B cell (primary cell): ENCODE results near the gene PPP1CB. TPM values are rescaled to one million over a fixed set of nuclear protein-coding genes. Genes with fewer than 3 reads are reported as not detected.

Experiments used
- ATAC-seq: fragments of 200-7000 bp; cut with Tn5 transposase; one replicate; pipeline ENCODE4 v1.10.0; 2021; ENCODE audit warnings: low read depth, mild to moderate bottlenecking, moderate number of reproducible peaks, moderate library complexity
- CTCF ChIA-PET: fragments of 350-600 bp; sonication (Branson Sonifier 250); formaldehyde crosslinking; loops from one replicate; lab custom pipeline; 2021; ENCODE audit warnings: antibody characterized with exemption, inconsistent platforms; lab: Charles Lee
- POLR2A ChIA-PET: fragments of 350-600 bp; sonication (Branson Sonifier 250); formaldehyde crosslinking; loops from one replicate; lab custom pipeline; 2021; ENCODE audit warnings: antibody characterized with exemption; lab: Charles Lee
- DNase-seq: peaks from one replicate; pipeline ENCODE4 v3.0.0; 2013
- H2AFZ ChIP-seq: 2 replicates; pipeline ENCODE4 v1.6.1; 2012; ENCODE audit warnings: mild to moderate bottlenecking, low read depth, low read length; ENCODE audit not compliant: insufficient read depth, poor library complexity, severe bottlenecking
- H3K27ac ChIP-seq, 2 donors: 1 replicate in 1 of 2; 2 replicates in 1 of 2; pipeline ENCODE4 v1.5.1; 2012 to 2013; ENCODE audit warnings: low read length in 2 of 2, mild to moderate bottlenecking in 2 of 2, moderate library complexity in 1 of 2
- H3K27me3 ChIP-seq, 4 experiments: fragments of 200-600 bp in 1 of 4; sonication (generic) in 1 of 4; replicated peaks in 1 of 4; 1 replicate in 2 of 4; 2 replicates in 2 of 4; pipeline versions ENCODE4 v1.6.1 to v1.7.0; 2013 to 2016; ENCODE audit warnings: low read length in 3 of 4, mild to moderate bottlenecking in 2 of 4, mixed read lengths in 1 of 4, moderate library complexity in 1 of 4; ENCODE audit not compliant: insufficient read depth in 4 of 4, control insufficient read depth in 3 of 4; ENCODE audit errors: control extremely low read depth in 1 of 4
- H3K36me3 ChIP-seq, 2 experiments: replicated peaks in 1 of 2; 1 replicate in 1 of 2; 2 replicates in 1 of 2; pipeline versions ENCODE4 v1.6.1 to v1.7.1; 2013; ENCODE audit warnings: low read length in 1 of 2; ENCODE audit not compliant: insufficient read depth in 2 of 2, control insufficient read depth in 1 of 2; ENCODE audit errors: control extremely low read depth in 1 of 2, extremely low read depth in 1 of 2
- H3K4me1 ChIP-seq, 2 donors: fragments of 200-600 bp in 1 of 2; sonication (generic) in 1 of 2; 1 replicate in 1 of 2; 2 replicates in 1 of 2; pipeline versions ENCODE4 v1.5.1 to v1.6.1; 2013 to 2017; ENCODE audit warnings: low read length in 2 of 2; ENCODE audit not compliant: control insufficient read depth in 2 of 2, insufficient read depth in 2 of 2
- H3K4me2 ChIP-seq: replicated peaks from 2 replicates; pipeline ENCODE3; 2012; ENCODE audit warnings: mild to moderate bottlenecking, low read depth, low read length; ENCODE audit not compliant: poor library complexity, severe bottlenecking
- H3K4me3 ChIP-seq, 5 experiments: fragments of 200-600 bp in 1 of 5; sonication (generic) in 1 of 5; 1 replicate in 3 of 5; 2 replicates in 2 of 5; pipeline versions ENCODE4 v1.5.1 to v1.7.0; 2011 to 2016; ENCODE audit warnings: low read length in 4 of 5, mild to moderate bottlenecking in 4 of 5, low read depth in 2 of 5, control low read depth in 1 of 5, moderate library complexity in 1 of 5; ENCODE audit not compliant: insufficient read depth in 1 of 5; ENCODE audit errors: control extremely low read depth in 1 of 5, extremely low read depth in 1 of 5
- H3K79me2 ChIP-seq: fragments of 200-600 bp; sonication (generic); one replicate; pipeline ENCODE4 v1.6.0; 2016; ENCODE audit warnings: low read length; ENCODE audit not compliant: control insufficient read depth, insufficient read depth
- H3K9ac ChIP-seq: fragments of 200-600 bp; sonication (generic); 2 replicates; pipeline ENCODE4 v1.6.1; 2017; ENCODE audit warnings: mild to moderate bottlenecking, low read length, moderate library complexity
- H3K9me3 ChIP-seq, 3 donors: one replicate each; pipeline versions ENCODE4 v1.6.1 to v1.7.1; 2013; ENCODE audit warnings: low read length in 2 of 3; ENCODE audit not compliant: control insufficient read depth in 2 of 3, insufficient read depth in 1 of 3; ENCODE audit errors: control extremely low read depth in 1 of 3
- H4K20me1 ChIP-seq: 2 replicates; pipeline ENCODE4 v1.6.0; 2012; ENCODE audit warnings: mild to moderate bottlenecking, low read length; ENCODE audit not compliant: insufficient read depth, control insufficient read depth, poor library complexity, severe bottlenecking
- H3K27ac Mint-ChIP-seq: one replicate; pipeline ENCODE4 v1.8.0; 2021; ENCODE audit warnings: mixed read lengths
- H3K27me3 Mint-ChIP-seq: one replicate; pipeline ENCODE4 v1.8.0; 2021; ENCODE audit warnings: mixed read lengths
- H3K4me1 Mint-ChIP-seq: one replicate; pipeline ENCODE4 v1.8.0; 2021; ENCODE audit warnings: mixed read lengths
- H3K4me3 Mint-ChIP-seq: one replicate; pipeline ENCODE4 v1.8.0; 2021; ENCODE audit warnings: mixed read lengths
- H3K9me3 Mint-ChIP-seq: one replicate; pipeline ENCODE4 v1.8.0; 2022; ENCODE audit warnings: mixed read lengths; ENCODE audit not compliant: insufficient read depth
- EZH2 ChIP-seq: IDR thresholded peaks from 2 replicates; pipeline ENCODE4 v1.6.1; 2012; ENCODE audit warnings: borderline replicate concordance, low read depth, mild to moderate bottlenecking, moderate library complexity, low read length; ENCODE audit not compliant: insufficient read depth, poor library complexity, severe bottlenecking
- WGBS: methylation state at CpG from one replicate; pipeline ENCODE4 v1.1.5; 2013; ENCODE audit warnings: missing lambda C conversion rate; ENCODE audit not compliant: insufficient coverage; 5-methylcytosine and 5-hydroxymethylcytosine counted together
- intact Hi-C: fragments of 100-400 bp; cut with micrococcal nuclease; formaldehyde crosslinking; loops from one replicate; pipeline ENCODE4 v1.10.0; 2022
- polyA plus RNA-seq: library from polyadenylated mRNA; depleted of rRNA; stranded (reverse); fragments of >200 nt; gene quantifications from 2 replicates; pipeline ENCODE4 v1.2.3, GENCODE V29; 2012
- total RNA-seq, 2 donors: library from RNA; stranded (reverse); fragments of 120-200 nt in 1 of 2; gene quantifications; 1 replicate in 1 of 2; 2 replicates in 1 of 2; pipeline versions ENCODE4 v1.2.3 to v1.2.4, GENCODE V29; 2013 to 2022
- TF ChIP-seq, protein P1 (sequence below): fragments of 200-600 bp; IDR thresholded peaks from one replicate; pipeline ENCODE4 v1.8.0; 2022; ENCODE audit warnings: antibody characterized with exemption, mild to moderate bottlenecking

The PPP1CB gene
- total and polyA plus RNA-seq, 2 donors (not counting 1 experiment from before 2014, with no cell fraction given) = 26.9 to 152 TPM

DNA sequence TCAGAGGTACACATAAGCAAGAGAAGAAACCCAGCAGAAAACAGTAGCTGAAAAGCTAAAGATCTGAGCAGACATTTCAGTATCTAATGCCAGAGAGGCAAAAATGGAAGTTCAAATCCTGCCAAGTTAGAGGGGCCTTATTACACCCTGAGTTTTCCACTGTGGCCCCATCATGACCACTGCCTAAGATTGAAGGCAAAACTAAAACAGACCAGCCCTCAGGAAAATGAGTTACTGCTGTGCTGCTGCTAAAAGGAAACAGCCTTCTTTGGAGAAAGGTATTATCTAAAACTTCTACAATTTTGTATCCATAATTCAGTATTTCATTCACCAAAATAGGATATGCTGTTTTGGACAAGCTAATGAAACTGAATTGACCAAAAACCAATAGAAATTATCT lies 16.8 kb downstream of the PPP1CB start:
- ChIA-PET POLR2A (interaction anchor here (1.0 kb wide), 1 partner anchor 14 kb away, joined by 3 read pairs; no protein-coding TSS in a partner anchor), CTCF (interaction anchor here (0.6 to 2.3 kb wide), 3 partner anchors 175 to 864 kb away, joined by 3 to 8 read pairs (median 3); no protein-coding TSS in a partner anchor)
- no peaks in the 10 kb centered on the region for H3K27me3 ChIP-seq
- H3K4me3 ChIP-seq = no peak overlapping the region
- Mint-ChIP-seq H3K4me1 (peaks cover 78% of the 10 kb centered on the region), H3K4me3 (peak overlapping the region; percentile 14), H3K9me3 (no peaks in the 10 kb centered on the region), H3K27me3 (no peaks in the 10 kb centered on the region), H3K27ac (no peak overlapping the region)
- ATAC-seq (no peak), DNase-seq (no peak)
- TF ChIP-seq EZH2 = no peak
- TF ChIP-seq, protein P1, sequence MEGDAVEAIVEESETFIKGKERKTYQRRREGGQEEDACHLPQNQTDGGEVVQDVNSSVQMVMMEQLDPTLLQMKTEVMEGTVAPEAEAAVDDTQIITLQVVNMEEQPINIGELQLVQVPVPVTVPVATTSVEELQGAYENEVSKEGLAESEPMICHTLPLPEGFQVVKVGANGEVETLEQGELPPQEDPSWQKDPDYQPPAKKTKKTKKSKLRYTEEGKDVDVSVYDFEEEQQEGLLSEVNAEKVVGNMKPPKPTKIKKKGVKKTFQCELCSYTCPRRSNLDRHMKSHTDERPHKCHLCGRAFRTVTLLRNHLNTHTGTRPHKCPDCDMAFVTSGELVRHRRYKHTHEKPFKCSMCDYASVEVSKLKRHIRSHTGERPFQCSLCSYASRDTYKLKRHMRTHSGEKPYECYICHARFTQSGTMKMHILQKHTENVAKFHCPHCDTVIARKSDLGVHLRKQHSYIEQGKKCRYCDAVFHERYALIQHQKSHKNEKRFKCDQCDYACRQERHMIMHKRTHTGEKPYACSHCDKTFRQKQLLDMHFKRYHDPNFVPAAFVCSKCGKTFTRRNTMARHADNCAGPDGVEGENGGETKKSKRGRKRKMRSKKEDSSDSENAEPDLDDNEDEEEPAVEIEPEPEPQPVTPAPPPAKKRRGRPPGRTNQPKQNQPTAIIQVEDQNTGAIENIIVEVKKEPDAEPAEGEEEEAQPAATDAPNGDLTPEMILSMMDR = no peak
- H2AFZ ChIP-seq = no peak overlapping the region
- intact Hi-C loops = no loop called here
- peaks cover 98% of the 10 kb centered on the region for H4K20me1 ChIP-seq
- H3K27ac ChIP-seq = no peak overlapping the region
- no peak overlapping the region for H3K9ac ChIP-seq
- peaks cover 24 to 32% of the 10 kb centered on the region in 2 donors for H3K4me1 ChIP-seq
- peaks cover 100% of the 10 kb centered on the region for H3K79me2 ChIP-seq
- no peak overlapping the region for H3K4me2 ChIP-seq
- H3K9me3 ChIP-seq = no peaks in the 10 kb centered on the region
- peaks cover 0 to 3% of the 10 kb centered on the region in 2 experiments for H3K36me3 ChIP-seq

DNA sequence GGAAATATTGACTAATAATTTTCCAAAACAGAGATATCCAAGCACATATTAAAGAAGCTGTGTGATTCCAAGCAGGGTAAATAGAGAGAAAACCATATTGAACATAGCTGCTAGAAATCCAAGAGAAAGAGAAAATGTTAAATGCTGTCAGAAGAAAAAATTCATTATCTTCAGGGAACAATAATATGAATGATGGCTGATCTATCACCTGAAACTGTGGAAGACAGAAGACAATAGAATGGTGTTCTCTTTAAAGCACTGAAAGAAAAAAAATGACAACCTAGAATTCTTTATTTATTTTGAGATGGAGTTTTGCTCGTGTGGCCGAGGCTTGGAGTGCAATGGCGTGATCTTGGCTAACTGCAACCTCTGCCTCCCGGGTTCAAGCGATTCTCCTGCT lies 17.3 kb downstream of the PPP1CB start:
- DNase-seq = no peak
- no peak overlapping the region for H3K9ac ChIP-seq
- H3K27me3 ChIP-seq = no peaks in the 10 kb centered on the region
- no peak overlapping the region for H3K27ac Mint-ChIP-seq
- peaks cover 98% of the 10 kb centered on the region for H4K20me1 ChIP-seq
- intact Hi-C loops = no loop called here
- CTCF ChIA-PET = interaction anchor here (0.6 to 2.3 kb wide), 3 partner anchors 175 to 865 kb away, joined by 3 to 8 read pairs (median 3); no protein-coding TSS in a partner anchor
- H3K4me1 ChIP-seq = peaks cover 24 to 32% of the 10 kb centered on the region in 2 donors
- no peak overlapping the region for H2AFZ ChIP-seq
- no CpG with 5 or more reads among the region's 5 CpGs for WGBS
- no peaks in the 10 kb centered on the region for H3K27me3 Mint-ChIP-seq
- H3K4me1 Mint-ChIP-seq = peaks cover 79% of the 10 kb centered on the region
- POLR2A ChIA-PET = interaction anchor here (1.1 kb wide), 1 partner anchor 17 kb away, joined by 3 read pairs; the partner anchor contains the start of gene PPP1CB
- no peak overlapping the region for H3K4me3 ChIP-seq
- H3K9me3 ChIP-seq = no peaks in the 10 kb centered on the region
- H3K79me2 ChIP-seq = peaks cover 100% of the 10 kb centered on the region
- H3K9me3 Mint-ChIP-seq = no peaks in the 10 kb centered on the region
- peak overlapping the region; percentile 14 for H3K4me3 Mint-ChIP-seq
- H3K4me2 ChIP-seq = no peak overlapping the region
- no peak for ATAC-seq
- H3K36me3 ChIP-seq = peaks cover 0 to 3% of the 10 kb centered on the region in 2 experiments
- TF ChIP-seq EZH2 = no peak
- TF ChIP-seq, protein P1 = no peak
- H3K27ac ChIP-seq = no peak overlapping the region
